T-helper 1 cell (primary cell): ENCODE results near the gene PPP1R15A.
"Not testable (repeated sequence)": the region's sequence is repeated elsewhere in the genome, so short reads cannot be mapped to it uniquely, and the experiment has no call there.

Experiments
- DNase-seq, 5 donors: peaks; one replicate each; pipeline ENCODE4 v3.0.0-alpha.2; 2012 to 2020

Gene PPP1R15A

DNA sequence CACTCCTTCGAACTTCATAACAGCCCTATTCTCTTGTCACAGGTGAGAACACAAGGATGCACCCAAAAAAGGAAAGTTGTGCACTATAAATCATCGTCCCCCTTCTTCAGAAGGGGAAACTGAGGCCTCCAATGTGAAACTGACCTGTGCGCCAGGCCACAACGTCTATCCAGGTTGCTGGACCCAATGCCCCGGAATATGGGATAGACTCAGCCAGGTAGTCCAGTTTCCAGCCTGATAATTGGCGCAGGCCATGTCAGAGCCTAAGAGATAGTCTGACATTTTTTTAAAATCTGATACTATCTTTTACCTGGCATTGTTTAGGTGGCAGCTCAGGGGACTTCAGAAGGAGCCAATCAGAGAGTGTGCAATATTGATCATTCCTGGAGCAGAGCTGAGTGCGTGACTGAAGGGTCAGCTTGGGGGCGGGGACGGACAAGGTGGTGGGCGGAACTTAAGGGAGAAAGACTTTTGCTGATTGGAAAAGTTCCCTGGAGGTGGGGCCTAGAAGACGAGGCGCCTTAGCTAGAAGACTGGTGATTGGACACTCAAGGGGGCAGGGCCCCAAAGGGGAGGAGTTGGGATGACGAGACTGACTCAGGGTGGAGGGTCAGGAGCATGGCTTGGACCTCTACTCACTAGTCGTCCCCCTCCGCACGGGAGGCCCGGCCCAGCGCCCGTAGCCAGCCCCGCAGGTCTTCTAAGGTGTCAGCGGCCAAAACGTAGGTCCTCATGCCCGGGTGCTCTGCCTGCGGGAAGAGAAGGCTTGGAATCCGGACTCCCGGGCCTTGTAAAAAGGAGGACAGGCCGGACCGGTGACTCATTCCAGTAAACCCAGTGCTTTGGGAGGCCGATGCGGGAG, 12.3 kb upstream of the PPP1R15A start:
- no peak for DNase-seq

DNA sequence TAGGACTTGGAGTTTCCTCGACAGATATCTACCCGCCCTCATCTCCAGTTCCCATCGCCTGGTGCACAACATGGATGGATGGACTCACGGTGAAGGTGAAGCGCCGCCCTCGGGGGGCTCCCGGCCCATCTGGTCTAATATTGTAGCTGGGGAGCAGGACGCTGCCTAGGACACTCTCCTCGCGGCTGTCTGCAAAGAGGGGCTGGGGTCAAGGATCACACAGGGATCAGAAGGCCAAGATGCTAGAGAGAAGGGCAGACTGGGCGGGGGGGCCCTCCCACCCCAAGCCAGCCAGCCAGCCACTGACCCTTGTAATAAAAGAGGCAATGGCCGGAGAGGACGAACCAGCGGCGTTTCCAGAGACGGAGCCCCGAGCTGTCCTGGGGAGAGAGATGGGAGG, 10.9 kb upstream of the PPP1R15A start:
- DNase-seq, result no peak

DNA sequence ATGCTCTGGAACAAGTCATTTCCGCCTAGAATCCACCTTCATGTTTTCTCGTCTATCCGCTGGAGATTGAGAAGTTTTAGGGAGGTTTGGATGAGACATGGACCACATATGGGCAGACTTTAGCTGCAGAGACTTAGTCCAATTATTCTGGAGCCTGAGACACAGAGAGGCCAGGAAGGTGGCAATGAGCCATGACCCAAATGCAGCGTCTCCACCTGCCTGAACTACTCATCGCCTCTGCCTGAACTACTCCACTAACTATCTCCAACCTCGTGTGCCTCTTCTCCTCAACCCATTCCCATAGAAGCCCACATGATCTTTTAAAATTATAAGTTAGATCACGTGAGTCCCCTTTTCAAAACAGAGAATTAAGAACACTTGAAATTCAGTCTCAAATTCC, 9.4 kb upstream of the PPP1R15A start:
- no peak for DNase-seq

DNA sequence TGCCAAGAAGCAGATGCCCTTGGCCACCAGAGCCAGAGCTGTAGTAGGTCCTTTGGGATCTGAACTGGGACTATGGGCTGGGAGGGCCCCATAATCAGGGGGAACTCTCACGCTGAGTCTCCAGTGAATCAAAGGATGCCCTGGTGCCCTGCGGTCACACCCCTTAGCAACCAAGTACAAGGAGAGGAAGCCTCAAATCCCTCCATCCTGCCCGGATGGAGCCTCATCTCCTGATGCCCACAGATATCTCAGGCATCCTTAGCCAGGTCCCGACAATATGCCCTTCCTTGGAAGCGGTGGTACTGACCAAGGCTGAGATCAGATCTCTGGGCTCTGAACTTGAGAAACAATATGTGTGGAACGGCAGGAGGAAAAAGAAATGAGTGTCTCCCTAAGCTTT, 5.5 kb upstream of the PPP1R15A start:
- no peak for DNase-seq

DNA sequence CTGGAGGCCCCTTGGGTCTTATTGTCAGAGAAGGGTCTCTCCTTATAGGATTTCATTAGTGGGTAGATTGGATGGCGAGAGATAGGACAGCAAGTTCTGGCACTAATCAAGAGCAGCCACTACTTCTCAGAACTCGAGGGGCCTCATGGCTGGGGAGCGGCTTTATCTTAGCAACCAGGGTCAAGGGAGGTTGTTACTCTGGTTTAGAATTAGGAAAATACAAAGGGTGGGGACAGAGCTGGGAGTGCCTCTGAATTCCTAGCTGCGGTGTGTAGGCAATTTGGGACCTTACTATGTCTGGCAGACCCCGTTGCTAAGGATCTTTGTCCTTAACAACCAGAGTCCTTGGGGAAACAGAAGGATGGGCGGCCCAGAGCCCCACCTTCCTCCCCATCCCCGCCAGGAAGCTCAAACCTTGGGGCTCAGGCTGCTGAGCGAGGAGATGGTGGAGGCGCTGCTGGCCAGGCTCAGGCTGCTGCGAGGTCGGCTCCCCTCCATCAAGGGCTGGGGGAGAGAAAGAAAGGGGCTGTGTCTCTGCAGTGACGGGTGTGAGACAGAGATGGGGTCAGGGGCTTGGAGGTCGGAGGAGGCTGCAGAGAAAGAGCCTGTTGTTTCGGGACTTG, 5.0 kb upstream of the PPP1R15A start:
- no peak for DNase-seq

DNA sequence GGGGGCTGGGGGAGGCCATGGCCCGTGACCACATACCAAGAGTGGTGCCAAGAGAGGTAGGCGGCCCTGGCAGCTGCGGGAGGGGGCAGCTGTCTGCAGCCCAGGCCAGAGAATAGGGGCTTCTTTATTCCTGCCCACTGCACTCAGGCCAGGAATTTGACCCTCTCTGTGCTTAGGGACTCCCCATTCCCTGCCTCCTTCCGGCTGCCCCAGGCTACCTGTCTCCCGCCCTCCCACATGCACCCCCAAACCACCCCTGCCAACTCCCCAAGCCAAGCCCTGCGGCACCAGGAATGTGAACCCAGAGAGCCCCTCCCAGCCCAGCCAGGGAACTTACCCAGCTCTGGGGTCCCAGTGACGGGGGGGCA, 4.5 kb upstream of the PPP1R15A start:
- DNase-seq, result no peak

DNA sequence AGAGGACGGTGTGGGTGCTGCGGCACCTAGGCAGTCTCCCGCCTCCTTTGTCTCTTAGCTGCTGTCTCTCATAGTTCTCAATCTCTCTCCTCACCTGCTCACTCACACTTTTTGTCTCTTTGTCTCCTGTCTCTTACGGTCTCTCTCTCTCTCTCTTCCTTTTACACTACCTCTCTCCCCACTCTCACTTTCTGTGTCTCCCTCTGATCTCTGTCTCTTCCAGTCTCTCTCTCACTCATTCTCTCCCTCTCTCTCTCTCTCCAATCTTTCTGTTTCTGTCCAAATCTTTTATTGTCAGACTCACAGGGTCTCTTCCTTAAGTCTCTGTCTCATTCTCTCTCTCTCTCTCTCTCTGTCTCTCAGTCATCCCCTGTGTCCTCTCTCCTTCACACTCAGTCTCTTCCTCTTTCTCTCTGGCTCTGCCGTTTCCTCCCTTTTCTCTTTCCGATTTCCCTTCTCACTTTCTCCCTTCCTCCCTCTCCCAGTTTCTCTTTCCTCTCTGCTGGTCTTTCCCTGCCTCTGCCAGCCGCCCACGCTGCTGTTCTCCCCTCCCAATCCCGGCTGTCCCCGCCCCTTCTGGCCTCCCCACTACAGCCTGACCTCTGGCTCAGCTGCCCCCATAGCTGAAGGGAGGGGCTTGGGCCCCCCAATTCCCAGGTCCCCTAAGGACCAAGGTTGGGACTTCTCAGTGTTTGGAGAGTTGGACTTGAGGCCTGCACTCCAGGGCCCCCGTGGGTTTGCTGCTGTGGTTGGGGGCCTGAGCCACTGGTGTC, 3.9 kb upstream of the PPP1R15A start, which contains the start of gene PLEKHA4:
TSS of gene PLEKHA4 (minus strand) at position 504 of the 773 bp plus-strand sequence. CDS start 997 bp downstream, outside the sequence.
- DNase-seq, result no peak

DNA sequence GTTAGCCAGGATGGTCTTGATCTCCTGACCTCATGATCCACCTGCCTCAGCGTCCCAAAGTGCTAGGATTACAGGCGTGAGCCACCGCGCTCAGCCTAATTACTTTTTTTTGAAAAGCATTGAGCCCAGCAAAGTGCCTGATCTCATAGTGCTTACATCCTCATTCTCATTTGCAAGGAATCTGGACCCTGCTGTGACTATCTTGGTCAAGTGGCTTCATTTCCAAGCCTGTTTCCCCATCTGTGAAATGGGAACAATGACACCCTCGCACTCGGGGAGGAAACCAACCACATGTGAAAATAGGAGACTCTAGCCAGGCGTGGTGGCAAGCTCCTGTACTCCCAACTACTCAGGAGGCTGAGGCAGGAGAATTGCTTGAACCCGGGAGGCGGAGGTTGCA, 2.2 kb upstream of the PPP1R15A start:
- DNase-seq, result no peak

DNA sequence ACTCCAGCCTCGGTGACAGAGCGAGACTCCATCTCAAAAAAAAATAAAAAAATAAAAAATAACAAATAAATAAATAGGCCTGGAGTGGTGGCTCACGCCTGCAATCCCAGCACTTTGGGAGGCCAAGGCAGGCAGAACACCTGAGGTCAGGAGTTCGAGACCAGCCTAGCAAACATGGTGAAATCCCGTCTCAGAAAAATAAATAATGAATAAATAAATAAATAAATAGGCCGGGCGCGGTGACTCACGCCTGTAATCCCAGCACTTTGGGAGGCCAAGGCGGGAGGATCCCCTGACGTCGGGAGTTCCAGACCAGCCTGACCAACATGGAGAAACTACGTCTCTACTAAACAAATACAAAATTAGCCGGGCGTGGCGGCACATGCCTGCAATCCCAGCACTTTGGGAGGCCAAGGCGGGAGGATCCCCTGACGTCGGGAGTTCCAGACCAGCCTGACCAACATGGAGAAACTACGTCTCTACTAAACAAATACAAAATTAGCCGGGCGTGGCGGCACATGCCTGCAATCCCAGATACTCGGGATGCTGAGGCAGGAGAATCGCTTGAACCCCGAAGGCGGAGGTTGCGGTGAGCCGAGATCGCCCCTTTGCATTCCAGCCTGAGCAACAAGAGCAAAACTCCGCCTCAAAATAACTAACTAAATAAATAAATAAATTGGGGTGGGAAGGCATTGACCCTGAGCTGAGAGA, 595 bp upstream of the PPP1R15A start:
- DNase-seq, result not testable (repeated sequence)

DNA sequence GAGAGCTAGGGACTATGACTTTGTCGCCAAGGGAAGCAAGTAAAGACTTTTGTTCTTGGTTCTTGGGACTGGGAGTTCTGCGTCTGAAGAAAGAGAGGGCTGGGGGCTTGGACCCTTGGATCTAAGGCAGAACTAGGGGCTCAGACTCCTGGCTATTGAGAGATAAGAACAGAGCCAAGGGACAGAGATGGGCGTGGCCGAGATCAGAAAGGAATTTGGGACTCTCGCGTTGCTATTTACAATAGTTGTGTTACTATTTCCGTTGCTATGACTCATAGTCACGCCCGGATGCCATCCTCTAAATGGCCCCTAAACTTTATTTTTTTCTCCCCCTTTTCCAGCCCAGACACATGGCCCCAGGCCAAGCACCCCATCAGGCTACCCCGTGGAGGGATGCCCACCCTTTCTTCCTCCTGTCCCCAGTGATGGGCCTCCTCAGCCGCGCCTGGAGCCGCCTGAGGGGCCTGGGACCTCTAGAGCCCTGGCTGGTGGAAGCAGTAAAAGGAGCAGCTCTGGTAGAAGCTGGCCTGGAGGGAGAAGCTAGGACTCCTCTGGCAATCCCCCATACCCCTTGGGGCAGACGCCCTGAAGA, 759 bp downstream of the PPP1R15A start:
- peak; percentile 43 to 89 (median 73) for DNase-seq

DNA sequence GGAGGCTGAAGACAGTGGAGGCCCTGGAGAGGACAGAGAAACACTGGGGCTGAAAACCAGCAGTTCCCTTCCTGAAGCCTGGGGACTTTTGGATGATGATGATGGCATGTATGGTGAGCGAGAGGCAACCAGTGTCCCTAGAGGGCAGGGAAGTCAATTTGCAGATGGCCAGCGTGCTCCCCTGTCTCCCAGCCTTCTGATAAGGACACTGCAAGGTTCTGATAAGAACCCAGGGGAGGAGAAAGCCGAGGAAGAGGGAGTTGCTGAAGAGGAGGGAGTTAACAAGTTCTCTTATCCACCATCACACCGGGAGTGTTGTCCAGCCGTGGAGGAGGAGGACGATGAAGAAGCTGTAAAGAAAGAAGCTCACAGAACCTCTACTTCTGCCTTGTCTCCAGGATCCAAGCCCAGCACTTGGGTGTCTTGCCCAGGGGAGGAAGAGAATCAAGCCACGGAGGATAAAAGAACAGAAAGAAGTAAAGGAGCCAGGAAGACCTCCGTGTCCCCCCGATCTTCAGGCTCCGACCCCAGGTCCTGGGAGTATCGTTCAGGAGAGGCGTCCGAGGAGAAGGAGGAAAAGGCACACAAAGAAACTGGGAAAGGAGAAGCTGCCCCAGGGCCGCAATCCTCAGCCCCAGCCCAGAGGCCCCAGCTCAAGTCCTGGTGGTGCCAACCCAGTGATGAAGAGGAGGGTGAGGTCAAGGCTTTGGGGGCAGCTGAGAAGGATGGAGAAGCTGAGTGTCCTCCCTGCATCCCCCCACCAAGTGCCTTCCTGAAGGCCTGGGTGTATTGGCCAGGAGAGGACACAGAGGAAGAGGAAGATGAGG, 1.5 kb downstream of the PPP1R15A start:
- DNase-seq, result peak in 1 of 5 donors; percentile 36

DNA sequence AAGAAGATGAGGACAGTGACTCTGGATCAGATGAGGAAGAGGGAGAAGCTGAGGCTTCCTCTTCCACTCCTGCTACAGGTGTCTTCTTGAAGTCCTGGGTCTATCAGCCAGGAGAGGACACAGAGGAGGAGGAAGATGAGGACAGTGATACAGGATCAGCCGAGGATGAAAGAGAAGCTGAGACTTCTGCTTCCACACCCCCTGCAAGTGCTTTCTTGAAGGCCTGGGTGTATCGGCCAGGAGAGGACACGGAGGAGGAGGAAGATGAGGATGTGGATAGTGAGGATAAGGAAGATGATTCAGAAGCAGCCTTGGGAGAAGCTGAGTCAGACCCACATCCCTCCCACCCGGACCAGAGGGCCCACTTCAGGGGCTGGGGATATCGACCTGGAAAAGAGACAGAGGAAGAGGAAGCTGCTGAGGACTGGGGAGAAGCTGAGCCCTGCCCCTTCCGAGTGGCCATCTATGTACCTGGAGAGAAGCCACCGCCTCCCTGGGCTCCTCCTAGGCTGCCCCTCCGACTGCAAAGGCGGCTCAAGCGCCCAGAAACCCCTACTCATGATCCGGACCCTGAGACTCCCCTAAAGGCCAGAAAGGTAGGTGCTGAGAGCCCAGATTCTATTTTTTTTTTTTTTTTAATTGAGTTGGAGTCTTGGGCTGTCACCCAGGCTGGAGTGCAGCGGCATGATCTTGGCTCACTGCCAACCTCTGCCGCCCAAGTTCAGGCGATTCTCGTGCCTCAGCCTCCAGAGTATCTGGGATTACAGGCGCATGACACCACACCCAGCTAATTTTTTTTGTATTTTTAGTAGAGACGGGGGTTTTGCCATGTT, 2.3 kb downstream of the PPP1R15A start:
- peak in 2 of 5 donors; percentile 33 to 49 for DNase-seq

DNA sequence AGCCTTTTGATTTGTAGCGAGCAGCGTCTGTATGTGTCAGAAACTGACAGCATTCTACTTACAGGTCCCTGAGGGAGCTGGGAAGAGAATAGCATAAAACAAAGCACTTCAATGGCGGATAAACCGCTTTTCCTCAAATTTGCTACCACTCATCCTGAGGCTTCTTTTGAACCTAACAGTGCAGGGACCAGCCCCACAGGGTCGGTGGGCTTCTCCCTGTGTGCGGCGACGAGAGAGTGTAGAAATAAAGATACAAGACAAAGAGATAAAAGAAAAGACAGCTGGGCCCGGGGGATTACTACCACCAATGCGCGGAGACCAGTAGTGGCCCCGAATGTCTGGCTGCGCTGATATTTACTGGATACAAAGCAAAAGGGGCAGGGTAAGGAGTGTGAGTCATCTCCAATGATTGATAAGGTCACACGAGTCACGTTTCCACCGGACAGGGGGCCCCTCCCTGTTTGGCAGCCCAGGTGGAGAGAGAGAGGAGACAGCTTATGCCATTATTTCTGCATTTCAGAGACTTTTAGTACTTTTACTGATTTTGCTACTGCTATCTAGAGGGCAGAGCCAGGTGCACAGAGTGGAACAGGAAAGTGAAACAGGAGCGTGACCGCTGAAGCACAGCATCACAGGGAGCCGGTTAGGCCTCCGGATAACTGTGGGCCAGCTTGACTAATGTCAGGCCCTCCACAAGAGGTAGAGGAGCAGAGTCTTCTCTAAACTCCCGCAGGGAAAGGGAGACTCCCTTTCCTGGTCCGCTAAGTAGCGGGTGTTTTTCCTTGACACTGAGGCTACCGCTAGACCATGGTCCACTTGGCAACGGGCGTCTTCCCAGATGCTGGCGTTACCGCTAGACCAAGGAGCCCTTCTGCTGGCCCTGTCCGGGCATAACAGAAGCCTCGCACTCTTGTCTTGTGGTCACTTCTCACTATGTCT, 4.1 kb downstream of the PPP1R15A start:
- DNase-seq, result peak in 3 of 5 donors; percentile 33 to 43 (median 42)

DNA sequence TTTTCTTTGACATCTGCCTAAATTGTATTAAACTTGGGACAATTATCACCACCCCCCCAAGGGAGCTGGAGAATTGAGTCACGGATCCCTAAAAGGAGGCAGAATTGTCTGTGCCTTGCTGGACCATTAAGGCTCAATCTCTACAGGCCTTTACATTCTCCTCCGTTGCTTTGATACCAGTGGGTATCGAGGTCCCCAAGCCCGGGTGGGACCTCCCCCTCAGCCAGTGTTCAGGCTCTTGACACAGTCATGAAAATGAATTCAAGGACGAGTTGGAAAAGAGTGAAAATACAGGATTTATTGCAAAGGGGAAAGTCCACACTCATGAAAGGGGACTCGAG, 5.6 kb downstream of the PPP1R15A start:
- no peak for DNase-seq

DNA sequence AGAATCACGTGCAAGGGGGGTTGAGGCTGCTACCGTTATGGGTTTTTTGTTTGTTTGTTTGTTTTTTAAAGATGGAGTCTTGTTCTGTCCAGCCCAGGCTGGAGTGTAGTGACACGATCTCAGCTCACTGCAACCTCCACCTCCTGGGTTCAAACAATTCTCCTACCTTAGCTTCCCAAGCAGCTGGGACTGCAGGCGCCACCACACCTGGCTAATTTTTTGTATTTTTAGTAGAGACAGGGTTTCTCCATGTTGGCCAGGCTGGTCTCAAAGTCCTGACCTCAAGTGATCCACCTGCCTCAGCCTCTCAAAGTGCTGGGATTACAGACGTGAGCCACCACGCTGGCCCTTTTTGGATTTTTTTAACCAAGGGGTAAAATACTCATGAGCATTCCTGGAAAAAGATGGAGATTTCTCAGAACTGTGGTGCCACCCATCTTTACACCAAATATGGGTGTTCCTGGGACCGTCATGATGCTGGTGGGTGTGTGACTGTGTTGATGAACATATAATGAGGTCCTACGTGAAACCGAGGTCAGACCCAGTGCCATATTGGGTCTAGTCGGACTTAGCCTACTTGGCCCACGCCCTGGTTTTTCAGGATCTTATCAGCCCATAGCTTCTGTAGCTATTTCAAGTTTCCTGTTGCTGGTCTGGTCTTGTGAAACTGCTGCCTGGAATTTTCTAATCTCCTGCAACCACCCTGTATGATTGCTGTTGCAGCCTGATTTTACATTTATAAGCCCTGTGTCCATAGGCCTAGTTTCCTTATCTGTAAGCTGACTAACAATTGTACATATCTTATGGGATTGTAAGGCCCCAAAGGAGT, 6.2 kb downstream of the PPP1R15A start:
- DNase-seq, result peak in 1 of 5 donors; percentile 74

DNA sequence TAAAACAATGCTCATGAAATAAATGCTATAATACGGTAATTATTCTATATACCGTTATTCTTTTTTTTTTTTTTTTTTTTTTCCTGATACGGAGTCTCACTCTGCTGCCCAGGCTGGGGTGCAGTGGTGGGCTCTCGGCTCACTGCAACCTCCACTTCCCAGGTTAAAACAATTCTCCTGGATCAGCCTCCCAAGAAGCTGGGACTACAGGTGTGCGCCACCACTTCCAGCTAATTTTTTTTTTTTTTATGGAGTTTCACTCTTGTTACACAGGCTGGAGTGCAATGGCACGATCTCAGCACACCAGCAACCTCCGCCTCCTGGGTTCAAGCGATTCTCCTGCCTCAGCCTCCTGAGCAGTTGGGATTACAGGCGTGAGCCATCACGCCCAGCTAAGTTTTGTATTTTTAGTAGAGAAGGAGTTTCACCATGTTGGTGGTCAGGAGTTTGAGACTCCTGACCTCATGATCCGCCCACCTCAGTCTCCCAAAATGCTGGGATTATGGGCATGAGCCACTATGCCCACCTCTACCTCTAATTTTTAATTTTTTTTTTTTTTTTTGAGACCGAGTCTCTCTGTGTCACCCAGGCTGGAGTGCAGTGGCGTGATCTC, 6.9 kb downstream of the PPP1R15A start:
- no peak for DNase-seq

DNA sequence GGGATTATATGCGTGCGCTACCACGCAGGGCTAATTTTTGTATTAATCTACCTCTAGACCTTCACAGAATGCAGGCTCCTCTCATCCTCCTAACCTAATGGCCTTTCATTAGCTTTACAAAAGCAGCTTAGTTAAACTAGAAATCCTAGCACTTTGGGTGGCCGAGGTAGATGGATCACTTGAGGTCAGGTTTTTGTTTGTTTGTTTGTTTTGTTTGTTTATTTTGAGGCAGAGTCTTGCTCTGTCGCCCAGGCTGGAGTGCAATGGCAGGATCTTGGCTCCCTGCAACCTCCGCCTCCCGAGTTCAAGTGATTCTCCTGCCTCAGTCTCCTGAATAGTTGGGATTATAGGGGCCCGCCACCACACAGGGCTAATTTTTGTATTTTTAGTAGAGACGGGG, 7.5 kb downstream of the PPP1R15A start:
- DNase-seq, result not testable (repeated sequence)
